ACC112 (cell line): Measurements from ENCODE around the gene TDRD12.
"Not testable (repeated sequence)": the region's sequence is repeated elsewhere in the genome, so short reads cannot be mapped to it uniquely, and the experiment has no call there.

ENCODE experiments used
- H2AFZ ChIP-seq: fragments of 200-600 bp; sonication (generic); one replicate; pipeline ENCODE4 v1.6.0; 2017; ENCODE audit warnings: antibody characterized with exemption, low read length; ENCODE audit not compliant: unreplicated experiment
- H3K27ac ChIP-seq: fragments of 200-600 bp; sonication (generic); 2 replicates; pipeline ENCODE4 v1.5.1; 2014; ENCODE audit warnings: low read depth, mild to moderate bottlenecking, antibody characterized with exemption, low read length, moderate library complexity
- H3K27me3 ChIP-seq: fragments of 200-600 bp; sonication (generic); 2 replicates; pipeline ENCODE4 v1.6.1; 2014; ENCODE audit warnings: mild to moderate bottlenecking, antibody characterized with exemption, low read length, moderate library complexity, mixed read lengths; ENCODE audit not compliant: insufficient read depth
- H3K36me3 ChIP-seq: fragments of 200-600 bp; sonication (generic); 2 replicates; pipeline ENCODE4 v1.6.1; 2016; ENCODE audit warnings: mild to moderate bottlenecking, antibody characterized with exemption, low read length, moderate library complexity, mixed read lengths; ENCODE audit not compliant: insufficient read depth
- H3K4me1 ChIP-seq: fragments of 200-600 bp; sonication (generic); one replicate; pipeline ENCODE4 v1.6.1; 2016; ENCODE audit warnings: low read length, mixed read lengths; ENCODE audit not compliant: insufficient read depth, unreplicated experiment, control insufficient read depth
- H3K4me3 ChIP-seq: fragments of 200-600 bp; sonication (generic); 2 replicates; pipeline ENCODE4 v1.5.1; 2014; ENCODE audit warnings: mild to moderate bottlenecking, low read depth, low read length
- H3K79me2 ChIP-seq: fragments of 200-600 bp; sonication (generic); one replicate; pipeline ENCODE4 v1.6.0; 2016; ENCODE audit warnings: low read length; ENCODE audit not compliant: control insufficient read depth, unreplicated experiment, insufficient read depth

The TDRD12 gene

DNA sequence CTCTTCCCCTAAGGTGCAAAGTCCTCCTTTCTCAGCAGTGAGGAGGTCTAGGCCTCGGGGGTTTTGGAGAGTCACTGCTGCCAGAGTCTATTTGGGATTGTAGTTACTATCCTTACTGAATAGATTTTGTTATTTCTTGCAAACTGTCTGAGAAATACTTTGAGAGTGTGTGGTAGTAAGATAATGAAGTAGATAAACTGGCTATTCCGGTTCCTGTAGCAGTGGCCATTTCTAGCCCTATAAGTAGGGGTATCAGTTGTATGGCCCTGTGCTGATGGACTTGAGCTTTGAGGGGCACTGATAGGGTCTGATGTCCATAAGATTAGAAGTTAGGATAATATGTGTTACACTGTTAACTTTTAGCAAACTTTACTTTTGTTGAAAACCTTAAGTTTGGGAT, 25.3 kb upstream of the TDRD12 start:
- Histone ChIP-seq H3K79me2 (peaks cover 56% of the 10 kb centered on the region), H3K4me1 (peaks cover 14% of the 10 kb centered on the region)
- not testable (repeated sequence) for H2AFZ ChIP-seq, H3K27ac ChIP-seq, H3K4me3 ChIP-seq, H3K36me3 ChIP-seq, H3K27me3 ChIP-seq

- Histone ChIP-seq H3K79me2 (peaks cover 59% of the 10 kb centered on the region), H3K4me1 (peaks cover 14% of the 10 kb centered on the region)
- not testable (repeated sequence) for H3K36me3 ChIP-seq, H3K27me3 ChIP-seq, H3K4me3 ChIP-seq, H2AFZ ChIP-seq, H3K27ac ChIP-seq
Measured at GRCh38 chr19:32694851-32695250, 24.7 kb upstream of the TDRD12 start.

GRCh38 chr19:32695506-32695905, 24.1 kb upstream of the TDRD12 start:
- H3K4me3 ChIP-seq, H3K36me3 ChIP-seq, H3K27ac ChIP-seq, H2AFZ ChIP-seq, H3K27me3 ChIP-seq: not testable (repeated sequence)
- Histone ChIP-seq H3K79me2 (peaks cover 61% of the 10 kb centered on the region), H3K4me1 (peaks cover 14% of the 10 kb centered on the region)

DNA sequence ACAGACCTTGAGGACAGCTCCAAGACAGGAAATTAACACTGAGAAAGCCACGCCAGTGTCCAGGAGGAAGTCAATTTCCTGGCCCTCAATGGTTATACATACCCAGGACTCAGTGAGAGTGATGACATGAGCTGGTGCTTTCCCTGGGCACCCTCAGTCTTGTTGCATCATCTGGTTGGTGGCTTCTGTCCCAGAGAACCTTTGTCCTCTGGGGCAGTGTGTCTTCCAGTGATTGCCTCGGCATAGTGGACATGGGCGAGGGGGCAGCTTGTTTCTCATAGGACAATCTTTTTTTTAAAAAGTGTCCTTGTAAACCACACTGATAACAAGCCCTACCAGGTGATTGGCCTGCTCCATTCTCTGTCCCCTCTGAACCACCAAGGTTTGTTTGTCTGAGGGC, 22.8 kb upstream of the TDRD12 start:
- H3K4me1 ChIP-seq, H3K27ac ChIP-seq, H3K27me3 ChIP-seq, H3K4me3 ChIP-seq, H3K36me3 ChIP-seq, H2AFZ ChIP-seq: not testable (repeated sequence)
- H3K79me2 ChIP-seq, result peaks cover 63% of the 10 kb centered on the region

DNA sequence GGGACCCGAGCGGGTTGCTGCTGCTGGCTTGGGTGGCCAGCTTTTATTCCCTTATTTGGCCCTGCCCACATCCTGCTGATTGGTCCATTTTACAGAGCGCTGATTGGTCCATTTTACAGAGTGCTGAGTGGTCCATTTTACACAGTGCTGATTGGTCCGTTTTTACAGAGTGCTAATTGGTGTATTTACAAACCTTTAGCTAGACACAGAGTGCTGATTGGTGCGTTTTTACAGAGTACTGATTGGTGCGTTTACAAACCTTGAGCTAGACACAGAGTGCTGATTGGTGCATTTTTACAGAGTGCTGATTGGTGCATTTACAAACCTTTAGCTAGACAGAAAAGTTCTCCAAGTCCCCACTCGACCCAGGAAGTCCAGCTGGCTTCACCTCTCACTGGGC, 19.4 kb upstream of the TDRD12 start:
- H3K4me3 ChIP-seq, H2AFZ ChIP-seq, H3K27ac ChIP-seq, H3K27me3 ChIP-seq, H3K4me1 ChIP-seq: not testable (repeated sequence)
- peaks cover 47% of the 10 kb centered on the region for H3K79me2 ChIP-seq
- peaks cover 17% of the 10 kb centered on the region; the same call in 1 of the 2 replicates for H3K36me3 ChIP-seq

DNA sequence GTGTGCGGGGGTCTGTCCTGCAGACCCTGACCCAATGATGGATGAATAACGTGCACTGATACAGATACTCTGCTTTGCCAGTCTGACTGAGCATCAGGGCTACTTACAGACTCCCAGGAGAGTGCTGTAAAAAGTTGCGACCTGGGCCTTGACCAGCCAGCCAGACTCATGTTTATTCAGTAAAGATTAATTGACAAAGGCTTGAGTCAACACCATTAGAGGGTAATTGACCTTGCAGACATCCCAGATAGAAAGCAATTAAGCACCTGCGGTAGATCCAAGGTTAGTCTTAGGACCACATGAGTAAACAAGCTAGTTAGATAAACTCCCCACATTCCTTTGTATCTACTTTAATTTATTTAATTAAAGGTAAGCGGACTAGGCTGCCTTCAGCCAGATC, 17.6 kb upstream of the TDRD12 start:
- H3K27me3 ChIP-seq, result no peaks in the 10 kb centered on the region
- no peak overlapping the region for H2AFZ ChIP-seq
- peaks cover 47% of the 10 kb centered on the region for H3K79me2 ChIP-seq
- no peak overlapping the region for H3K4me3 ChIP-seq
- no peaks in the 10 kb centered on the region for H3K4me1 ChIP-seq
- peaks cover 21% of the 10 kb centered on the region for H3K36me3 ChIP-seq
- H3K27ac ChIP-seq, result no peak overlapping the region

DNA sequence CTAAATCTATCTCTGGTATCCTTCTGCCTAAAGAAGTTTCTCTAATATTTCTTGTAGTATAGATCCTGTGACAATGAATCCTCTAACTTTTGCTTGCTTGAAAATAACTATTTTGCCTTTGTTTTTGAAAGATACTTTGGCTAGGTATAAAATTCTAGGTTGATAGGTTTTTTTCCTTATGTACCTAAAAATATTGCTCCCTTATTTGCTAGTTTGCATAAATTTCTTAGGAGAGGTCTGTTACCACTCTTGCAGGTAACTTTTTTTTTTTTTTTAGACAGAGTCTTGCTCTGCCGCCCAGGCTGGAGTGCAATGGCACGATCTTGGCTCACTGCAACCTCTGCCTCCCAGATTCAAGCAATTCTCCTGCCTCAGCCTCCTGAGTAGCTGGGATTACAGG, 15.6 kb upstream of the TDRD12 start:
- not testable (repeated sequence) for H3K4me1 ChIP-seq, H2AFZ ChIP-seq, H3K4me3 ChIP-seq, H3K27ac ChIP-seq, H3K27me3 ChIP-seq
- H3K36me3 ChIP-seq, result peaks cover 24% of the 10 kb centered on the region
- peaks cover 41% of the 10 kb centered on the region for H3K79me2 ChIP-seq

- Histone ChIP-seq H3K36me3 (peaks cover 21% of the 10 kb centered on the region), H3K27ac (no peak overlapping the region), H3K79me2 (peaks cover 28% of the 10 kb centered on the region)
Measured at GRCh38 chr19:32708457-32708856, 11.1 kb upstream of the TDRD12 start.

GRCh38 chr19:32709032-32709431, 10.5 kb upstream of the TDRD12 start:
- no peaks in the 10 kb centered on the region for H3K4me1 ChIP-seq
- peaks cover 17% of the 10 kb centered on the region for H3K36me3 ChIP-seq
- H3K79me2 ChIP-seq, result peaks cover 24% of the 10 kb centered on the region
- no peak overlapping the region for H3K27ac ChIP-seq
- H3K4me3 ChIP-seq, result no peak overlapping the region
- no peaks in the 10 kb centered on the region for H3K27me3 ChIP-seq
- no peak overlapping the region for H2AFZ ChIP-seq

More at GRCh38 chr19:32708457-32708856, 11.1 kb upstream of the TDRD12 start:
- H2AFZ ChIP-seq, result no peak overlapping the region
- no peak overlapping the region for H3K4me3 ChIP-seq
- no peaks in the 10 kb centered on the region for H3K4me1 ChIP-seq
- H3K27me3 ChIP-seq, result no peaks in the 10 kb centered on the region

DNA sequence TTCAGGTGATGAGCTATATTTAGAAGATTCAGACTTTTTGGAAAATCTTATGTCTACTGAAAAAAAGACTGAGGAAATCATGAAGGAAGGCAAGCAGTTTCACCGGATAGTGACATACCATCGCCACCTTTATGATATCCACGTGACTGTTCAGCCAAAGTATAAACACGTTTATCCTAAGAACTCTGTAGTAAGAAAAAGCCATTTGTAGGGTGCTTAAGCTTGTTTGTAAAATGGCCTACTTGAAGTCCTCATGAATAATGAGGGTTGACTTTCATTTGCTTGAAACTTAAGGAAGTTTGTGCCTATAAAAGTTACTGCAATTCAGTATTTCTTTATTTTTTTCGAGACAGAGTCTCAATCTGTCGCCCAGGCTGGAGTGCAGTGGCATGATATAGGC, 7.8 kb upstream of the TDRD12 start:
- peaks cover 9% of the 10 kb centered on the region for H3K79me2 ChIP-seq
- H3K4me1 ChIP-seq, result no peaks in the 10 kb centered on the region
- H3K27me3 ChIP-seq, result no peaks in the 10 kb centered on the region
- peaks cover 9% of the 10 kb centered on the region; the same call in 1 of the 2 replicates for H3K36me3 ChIP-seq
- no peak overlapping the region for H3K4me3 ChIP-seq
- no peak overlapping the region for H2AFZ ChIP-seq
- no peak overlapping the region for H3K27ac ChIP-seq

- not testable (repeated sequence) for H3K4me1 ChIP-seq, H3K4me3 ChIP-seq, H3K27me3 ChIP-seq, H3K79me2 ChIP-seq, H2AFZ ChIP-seq, H3K27ac ChIP-seq, H3K36me3 ChIP-seq
Measured at GRCh38 chr19:32716203-32716602, 3.4 kb upstream of the TDRD12 start.
